ENCODE results near the gene CAT. TPM values are rescaled to one million over a fixed set of nuclear protein-coding genes. Genes with fewer than 3 reads are reported as not detected.

The CAT gene
- total and polyA plus RNA-seq, 9 of the 15 experiments (the other 6 are each of a cell fraction or from before 2014, with no cell fraction given): 86.7 to 183 (median 114) TPM

DNA sequence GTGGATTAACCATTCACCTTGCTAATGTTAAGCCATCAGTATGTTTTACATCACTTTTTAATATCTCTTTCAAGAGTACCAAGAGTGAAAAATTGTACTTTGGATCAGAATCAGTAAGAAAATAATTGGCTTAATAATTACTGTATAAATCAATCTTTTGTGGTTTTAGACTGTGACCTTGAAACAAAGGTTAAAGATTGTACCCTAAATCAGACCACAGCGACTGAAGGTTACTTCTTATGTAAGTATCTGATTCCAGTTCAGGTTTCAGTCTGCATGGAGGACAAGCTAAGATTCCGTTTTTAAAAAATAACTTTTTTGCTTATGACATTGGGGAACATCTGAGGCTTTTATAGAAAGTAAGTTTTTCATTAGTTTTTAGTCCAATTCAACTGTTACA, 18.9 kb downstream of the CAT start:
- Histone ChIP-seq H3K79me2 (ENCODE audit: control insufficient read depth, insufficient read depth, low read length) (no peaks in the 10 kb centered on the region), H3K4me2 (ENCODE audit: insufficient read depth, low read length) (no peak overlapping the region), H3K9me3 (replicated peaks; ENCODE audit: control insufficient read depth, insufficient read depth, low read depth, low read length) (no peaks in the 10 kb centered on the region), H3K4me1 (replicated peaks in 1 of 2; ENCODE audit: control insufficient read depth in 2 of 2, insufficient read depth in 2 of 2, low read length in 2 of 2) (peaks cover 0 to 2% of the 10 kb centered on the region in 2 experiments; a peak in 1 of 5 replicates), H3K9me1 (ENCODE audit: control insufficient read depth, insufficient read depth, low read length) (no peaks in the 10 kb centered on the region), H3K36me3 (ENCODE audit: control insufficient read depth, insufficient read depth, low read length) (peaks cover 93% of the 10 kb centered on the region), H2AFZ (ENCODE audit: low read depth, low read length) (no peak overlapping the region), H3K4me3 (no peak overlapping the region), H3K27me3 (ENCODE audit: control insufficient read depth in 2 of 2, insufficient read depth in 2 of 2, low read length in 2 of 2) (no peaks in the 10 kb centered on the region), H4K20me1 (replicated peaks; ENCODE audit: control insufficient read depth, insufficient read depth, low read length) (no peaks in the 10 kb centered on the region), H3K9ac (ENCODE audit: insufficient read depth in 1 of 2, low read depth in 2 of 2, low read length in 2 of 2) (no peak overlapping the region), H3K27ac (ENCODE audit: extremely low read depth, low read depth, low read length) (no peak overlapping the region)
- DNase-seq (ENCODE audit: extremely low read depth in 1 of 4, low spot score in 3 of 4) (no peak), ATAC-seq (no peak), FAIRE-seq (no peak)
- CTCF ChIA-PET (ENCODE audit: low intra/inter-chr PET ratio): no interaction called here
- intact Hi-C loops (cut with micrococcal nuclease): no loop called here
- no peak for TF ChIP-seq CBFB (CRISPR knock-in tag; IDR thresholded peaks at IDR 0.05)
- no peak for TF ChIP-seq SUPT5H (IDR thresholded peaks at IDR 0.05)
- TF ChIP-seq SREBF2 (CRISPR knock-in tag; IDR thresholded peaks at IDR 0.05): no peak
- TF ChIP-seq FOXM1 (IDR thresholded peaks at IDR 0.05; ENCODE audit: low read depth): no peak
- no peak for TF ChIP-seq FOXM1 (CRISPR knock-in tag; IDR thresholded peaks at IDR 0.05; ENCODE audit: low read depth)
- TF ChIP-seq, protein P1, sequence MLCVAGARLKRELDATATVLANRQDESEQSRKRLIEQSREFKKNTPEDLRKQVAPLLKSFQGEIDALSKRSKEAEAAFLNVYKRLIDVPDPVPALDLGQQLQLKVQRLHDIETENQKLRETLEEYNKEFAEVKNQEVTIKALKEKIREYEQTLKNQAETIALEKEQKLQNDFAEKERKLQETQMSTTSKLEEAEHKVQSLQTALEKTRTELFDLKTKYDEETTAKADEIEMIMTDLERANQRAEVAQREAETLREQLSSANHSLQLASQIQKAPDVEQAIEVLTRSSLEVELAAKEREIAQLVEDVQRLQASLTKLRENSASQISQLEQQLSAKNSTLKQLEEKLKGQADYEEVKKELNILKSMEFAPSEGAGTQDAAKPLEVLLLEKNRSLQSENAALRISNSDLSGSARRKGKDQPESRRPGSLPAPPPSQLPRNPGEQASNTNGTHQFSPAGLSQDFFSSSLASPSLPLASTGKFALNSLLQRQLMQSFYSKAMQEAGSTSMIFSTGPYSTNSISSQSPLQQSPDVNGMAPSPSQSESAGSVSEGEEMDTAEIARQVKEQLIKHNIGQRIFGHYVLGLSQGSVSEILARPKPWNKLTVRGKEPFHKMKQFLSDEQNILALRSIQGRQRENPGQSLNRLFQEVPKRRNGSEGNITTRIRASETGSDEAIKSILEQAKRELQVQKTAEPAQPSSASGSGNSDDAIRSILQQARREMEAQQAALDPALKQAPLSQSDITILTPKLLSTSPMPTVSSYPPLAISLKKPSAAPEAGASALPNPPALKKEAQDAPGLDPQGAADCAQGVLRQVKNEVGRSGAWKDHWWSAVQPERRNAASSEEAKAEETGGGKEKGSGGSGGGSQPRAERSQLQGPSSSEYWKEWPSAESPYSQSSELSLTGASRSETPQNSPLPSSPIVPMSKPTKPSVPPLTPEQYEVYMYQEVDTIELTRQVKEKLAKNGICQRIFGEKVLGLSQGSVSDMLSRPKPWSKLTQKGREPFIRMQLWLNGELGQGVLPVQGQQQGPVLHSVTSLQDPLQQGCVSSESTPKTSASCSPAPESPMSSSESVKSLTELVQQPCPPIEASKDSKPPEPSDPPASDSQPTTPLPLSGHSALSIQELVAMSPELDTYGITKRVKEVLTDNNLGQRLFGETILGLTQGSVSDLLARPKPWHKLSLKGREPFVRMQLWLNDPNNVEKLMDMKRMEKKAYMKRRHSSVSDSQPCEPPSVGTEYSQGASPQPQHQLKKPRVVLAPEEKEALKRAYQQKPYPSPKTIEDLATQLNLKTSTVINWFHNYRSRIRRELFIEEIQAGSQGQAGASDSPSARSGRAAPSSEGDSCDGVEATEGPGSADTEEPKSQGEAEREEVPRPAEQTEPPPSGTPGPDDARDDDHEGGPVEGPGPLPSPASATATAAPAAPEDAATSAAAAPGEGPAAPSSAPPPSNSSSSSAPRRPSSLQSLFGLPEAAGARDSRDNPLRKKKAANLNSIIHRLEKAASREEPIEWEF (CRISPR knock-in tag; IDR thresholded peaks at IDR 0.05): no peak
- TF ChIP-seq EZH2 (IDR thresholded peaks at IDR 0.05; ENCODE audit: borderline replicate concordance, low read depth, low read length): no peak
- TF ChIP-seq MEF2A (IDR thresholded peaks at IDR 0.05; ENCODE audit: control insufficient read depth, low read depth, low read length): no peak
- no peak for TF ChIP-seq PCBP2 (IDR thresholded peaks at IDR 0.05; ENCODE audit: low read depth, low read length, poor library complexity, severe bottlenecking)
- TF ChIP-seq ETV1 (tag; conservative IDR thresholded peaks at IDR 0.05; ENCODE audit: low read depth): no peak
- TF ChIP-seq ZFP36 (IDR thresholded peaks at IDR 0.05; ENCODE audit: low read depth, low read length, partially characterized antibody): no peak
- TF ChIP-seq NFIC (IDR thresholded peaks at IDR 0.05): no peak
- no peak for TF ChIP-seq MEIS2 (IDR thresholded peaks at IDR 0.05; ENCODE audit: partially characterized antibody)
- no peak for TF ChIP-seq ZNF224 (CRISPR knock-in tag; IDR thresholded peaks at IDR 0.05)
- no peak for TF ChIP-seq PHF21A (IDR thresholded peaks at IDR 0.05; ENCODE audit: borderline replicate concordance, low read depth)
- no peak for TF ChIP-seq ZNF696 (CRISPR knock-in tag; conservative IDR thresholded peaks at IDR 0.05)
- no peak for TF ChIP-seq ASH1L (IDR thresholded peaks at IDR 0.05; ENCODE audit: borderline replicate concordance, low read depth, partially characterized antibody)
- TF ChIP-seq HMG20A (CRISPR knock-in tag; conservative IDR thresholded peaks at IDR 0.05): no peak
- no peak for TF ChIP-seq CBX3 (IDR thresholded peaks at IDR 0.05; ENCODE audit: borderline replicate concordance in 1 of 2, low read length in 2 of 2)
- POLR2A ChIA-PET: interaction anchor here (0.5 kb wide), 1 partner anchor 167 kb away, joined by 5 read pairs; no protein-coding TSS in a partner anchor
- 85% methylated on average over 2 of the region's 2 CpGs for WGBS (ENCODE audit: insufficient coverage, low coverage, missing lambda C conversion rate)
- no TSS peak for BruUV-seq (replicated peaks)
- in situ Hi-C loops (cut with MboI): no loop called here
